Measurements from ENCODE around the gene ARHGAP26. TPM values are rescaled to one million over a fixed set of nuclear protein-coding genes. Genes with fewer than 3 reads are reported as not detected.

Gene ARHGAP26
- total and polyA plus RNA-seq, 4 donors, result 5.4 to 52.3 (median 30.4) TPM

- WGBS, 2 donors, result 95 to 99% methylated on average over 5 of the region's 5 CpGs
- ATAC-seq (ENCODE audit: insufficient read depth, low FRiP score) (no peak), DNase-seq (no peak)
- Histone ChIP-seq H3K9ac (ENCODE audit: insufficient read depth in 1 of 2, low read length in 2 of 2) (no peak overlapping the region), H3K4me1 (ENCODE audit: control insufficient read depth in 5 of 5, insufficient read depth in 5 of 5, low read length in 5 of 5) (peaks cover 0 to 8% (median 1%) of the 10 kb centered on the region in 5 donors), H3K27ac (ENCODE audit: low read depth in 1 of 2, low read length in 1 of 2) (no peak overlapping the region), H3K36me3 (ENCODE audit: control insufficient read depth in 4 of 4, insufficient read depth in 4 of 4, low read length in 4 of 4) (no peaks in the 10 kb centered on the region), H3K9me3 (ENCODE audit: control insufficient read depth in 4 of 4, insufficient read depth in 3 of 4, low read length in 3 of 4) (no peaks in the 10 kb centered on the region), H3K4me3 (no peak overlapping the region), H3K27me3 (ENCODE audit: control insufficient read depth in 3 of 3, insufficient read depth in 3 of 3, low read length in 2 of 3) (no peaks in the 10 kb centered on the region)
- no peak for TF ChIP-seq CTCF (IDR thresholded peaks at IDR 0.05; ENCODE audit: control extremely low read depth, extremely low read depth)
These were observed 402.6 kb downstream of the ARHGAP26 start for GRCh38 chr5:143172739-143173138.

GRCh38 chr5:143173139-143173889 is 403.1 kb downstream of the ARHGAP26 start:
- ATAC-seq (ENCODE audit: insufficient read depth, low FRiP score) (no peak), DNase-seq (no peak)
- WGBS, 2 donors, result 96 to 97% methylated on average over 12 of the region's 12 CpGs
- no peaks in the 10 kb centered on the region for H3K9me3 ChIP-seq (ENCODE audit: control insufficient read depth in 4 of 4, insufficient read depth in 3 of 4, low read length in 3 of 4)
- TF ChIP-seq CTCF (IDR thresholded peaks at IDR 0.05; ENCODE audit: control extremely low read depth, extremely low read depth), result no peak
- H3K36me3 ChIP-seq (ENCODE audit: control insufficient read depth in 4 of 4, insufficient read depth in 4 of 4, low read length in 4 of 4), result no peaks in the 10 kb centered on the region
- no peak overlapping the region for H3K27ac ChIP-seq (ENCODE audit: low read depth in 1 of 2, low read length in 1 of 2)
- H3K9ac ChIP-seq (ENCODE audit: insufficient read depth in 1 of 2, low read length in 2 of 2), result no peak overlapping the region
- H3K27me3 ChIP-seq (ENCODE audit: control insufficient read depth in 3 of 3, insufficient read depth in 3 of 3, low read length in 2 of 3), result no peaks in the 10 kb centered on the region
- no peak overlapping the region for H3K4me3 ChIP-seq
- H3K4me1 ChIP-seq (ENCODE audit: control insufficient read depth in 5 of 5, insufficient read depth in 5 of 5, low read length in 5 of 5), result peaks cover 0 to 8% (median 1%) of the 10 kb centered on the region in 5 donors

- Histone ChIP-seq H3K9me3 (ENCODE audit: control insufficient read depth in 4 of 4, insufficient read depth in 3 of 4, low read length in 3 of 4) (no peaks in the 10 kb centered on the region), H3K4me1 (ENCODE audit: control insufficient read depth in 5 of 5, insufficient read depth in 5 of 5, low read length in 5 of 5) (peaks cover 0 to 12% (median 1%) of the 10 kb centered on the region in 5 donors), H3K4me3 (no peak overlapping the region), H3K36me3 (ENCODE audit: control insufficient read depth in 4 of 4, insufficient read depth in 4 of 4, low read length in 4 of 4) (peaks cover 0 to 3% (median 0%) of the 10 kb centered on the region in 4 donors), H3K9ac (ENCODE audit: insufficient read depth in 1 of 2, low read length in 2 of 2) (no peak overlapping the region), H3K27ac (ENCODE audit: low read depth in 1 of 2, low read length in 1 of 2) (no peak overlapping the region), H3K27me3 (ENCODE audit: control insufficient read depth in 3 of 3, insufficient read depth in 3 of 3, low read length in 2 of 3) (no peaks in the 10 kb centered on the region)
- TF ChIP-seq CTCF (IDR thresholded peaks at IDR 0.05; ENCODE audit: control extremely low read depth, extremely low read depth), result no peak
- DNase-seq (no peak), ATAC-seq (ENCODE audit: insufficient read depth, low FRiP score) (no peak)
- 43 to 79% methylated on average over 1 of the region's 1 CpG for WGBS, 2 donors
These were observed 404.7 kb downstream of the ARHGAP26 start for GRCh38 chr5:143174714-143175398.

All from lung (tissue), 12 donors.